GM19035 (cell line): ENCODE measurements around the gene ATG16L2.

ENCODE experiments used
- ATAC-seq: cut with Tn5 transposase; IDR thresholded peaks from one replicate; pipeline ENCODE4 v1.9.1; 2021; ENCODE audit not compliant: unreplicated experiment

The ATG16L2 gene

DNA sequence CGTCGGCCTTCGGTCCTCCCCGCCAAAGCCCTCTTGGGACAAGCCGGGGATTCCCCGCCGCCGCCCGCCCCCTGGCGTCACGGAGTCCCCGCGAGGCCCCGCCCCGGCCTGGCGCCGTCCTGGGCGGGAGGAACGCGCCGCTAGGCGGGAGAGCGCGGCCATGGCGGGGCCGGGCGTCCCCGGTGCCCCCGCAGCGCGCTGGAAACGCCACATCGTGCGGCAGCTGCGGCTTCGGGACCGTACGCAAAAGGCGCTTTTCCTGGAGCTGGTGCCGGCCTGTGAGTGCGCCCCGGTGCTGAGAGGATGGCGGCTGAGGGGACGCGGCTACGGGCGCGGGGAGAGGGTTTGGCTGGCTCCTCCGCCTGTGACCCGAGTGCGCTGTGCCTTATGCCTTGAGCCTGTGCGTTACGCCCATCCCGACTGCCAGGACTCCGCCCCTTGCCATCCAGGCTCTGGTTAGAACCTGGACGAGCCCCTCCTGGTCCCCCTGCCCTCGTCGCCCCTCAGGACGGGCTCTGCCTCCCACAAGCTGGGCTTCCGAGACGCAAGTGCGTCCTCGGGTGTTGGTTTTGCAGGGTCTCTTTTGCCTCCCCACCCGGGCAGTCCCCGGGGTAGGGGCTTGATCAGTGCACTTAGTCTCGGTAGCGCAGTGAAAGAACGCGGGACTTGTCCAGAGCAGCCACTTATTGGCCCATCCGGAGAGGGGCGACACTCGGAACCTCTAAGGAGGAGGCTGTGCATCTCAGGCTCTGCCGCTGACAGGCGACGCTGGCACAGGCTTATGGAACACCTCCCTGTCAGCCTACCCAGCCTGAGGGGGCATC, at the start of gene ATG16L2:
TSS of gene ATG16L2 (plus strand) at position 126 of the 824 bp plus-strand sequence. CDS start at position 161, 35 bp downstream.
- ATAC-seq: peak; percentile 59

GRCh38 chr11:72764503-72764902, 49.7 kb upstream of the ATG16L2 start:
- no peak for ATAC-seq

- ATAC-seq: no peak
Observed at GRCh38 chr11:72766152-72766902, 47.9 kb upstream of the ATG16L2 start.

- ATAC-seq: no peak
Observed at GRCh38 chr11:72767203-72768062, 46.8 kb upstream of the ATG16L2 start.

DNA sequence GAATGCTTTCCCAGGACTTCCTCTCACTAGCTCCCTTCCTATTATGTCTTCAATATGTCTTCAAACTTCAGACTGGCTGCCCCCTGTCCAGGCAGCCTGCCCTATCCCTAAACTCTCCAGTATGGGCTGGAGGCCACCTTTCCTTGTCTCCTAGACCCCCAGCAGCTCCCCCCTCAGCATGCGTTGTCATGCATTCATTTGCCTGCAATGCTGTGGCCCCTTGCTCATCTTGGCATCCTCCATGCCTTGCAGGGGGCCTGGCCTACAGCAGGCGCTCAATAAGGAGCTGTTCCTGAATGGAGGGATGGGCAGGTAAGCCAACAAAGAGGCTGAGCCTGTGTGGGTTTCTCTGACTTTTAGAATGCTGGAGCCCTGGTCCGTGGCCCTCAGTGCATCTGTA, 45.6 kb upstream of the ATG16L2 start:
- ATAC-seq: no peak

DNA sequence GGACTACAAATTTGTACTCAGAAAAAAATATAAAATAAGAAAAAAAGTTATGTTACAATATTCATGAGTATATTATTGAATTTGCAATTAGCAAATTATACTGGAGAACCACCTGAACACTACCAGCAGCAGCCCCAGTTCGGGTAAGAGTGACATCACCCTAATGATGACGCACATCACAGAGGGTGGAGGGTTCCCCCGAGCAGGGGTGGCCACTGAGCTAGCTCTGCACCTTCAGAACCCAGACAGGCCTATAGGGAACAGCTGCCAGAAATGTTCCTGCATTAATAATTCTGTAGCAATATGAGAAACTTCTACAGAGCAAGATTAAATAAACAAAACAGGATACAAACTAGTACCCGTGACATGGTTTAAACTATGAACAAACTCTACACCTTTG, 44.5 kb upstream of the ATG16L2 start:
- no peak for ATAC-seq

- no peak for ATAC-seq
Observed at GRCh38 chr11:72770799-72771198, 43.4 kb upstream of the ATG16L2 start.

GRCh38 chr11:72771507-72771906, 42.7 kb upstream of the ATG16L2 start:
- ATAC-seq: no peak

- ATAC-seq: no peak
Observed at GRCh38 chr11:72772059-72772458, 42.2 kb upstream of the ATG16L2 start.

GRCh38 chr11:72773291-72773690, 40.9 kb upstream of the ATG16L2 start:
- no peak for ATAC-seq

- ATAC-seq: no peak
Observed at GRCh38 chr11:72773696-72774095, 40.5 kb upstream of the ATG16L2 start.

DNA sequence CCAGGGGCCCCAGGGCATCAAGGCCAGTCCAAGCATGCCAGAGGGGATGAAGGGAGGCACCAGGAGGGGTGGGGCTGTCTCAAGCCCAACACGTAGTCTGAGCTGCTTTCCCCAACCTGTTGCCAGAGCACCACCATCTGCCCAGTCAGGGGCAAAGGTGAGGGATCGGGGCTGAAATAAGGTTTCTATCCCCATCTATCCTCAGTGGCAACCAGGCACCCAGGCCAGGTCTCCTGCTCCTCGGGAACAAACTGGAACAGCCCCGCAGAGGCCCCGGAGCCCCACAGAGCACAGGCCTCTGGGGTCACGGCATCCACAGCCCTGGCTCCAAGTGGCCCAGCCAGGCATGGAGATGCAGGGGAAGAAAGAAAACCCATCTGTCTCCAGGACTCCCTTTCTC, 39.7 kb upstream of the ATG16L2 start:
- no peak for ATAC-seq

- no peak for ATAC-seq
Observed at GRCh38 chr11:72775288-72776110, 38.7 kb upstream of the ATG16L2 start.

DNA sequence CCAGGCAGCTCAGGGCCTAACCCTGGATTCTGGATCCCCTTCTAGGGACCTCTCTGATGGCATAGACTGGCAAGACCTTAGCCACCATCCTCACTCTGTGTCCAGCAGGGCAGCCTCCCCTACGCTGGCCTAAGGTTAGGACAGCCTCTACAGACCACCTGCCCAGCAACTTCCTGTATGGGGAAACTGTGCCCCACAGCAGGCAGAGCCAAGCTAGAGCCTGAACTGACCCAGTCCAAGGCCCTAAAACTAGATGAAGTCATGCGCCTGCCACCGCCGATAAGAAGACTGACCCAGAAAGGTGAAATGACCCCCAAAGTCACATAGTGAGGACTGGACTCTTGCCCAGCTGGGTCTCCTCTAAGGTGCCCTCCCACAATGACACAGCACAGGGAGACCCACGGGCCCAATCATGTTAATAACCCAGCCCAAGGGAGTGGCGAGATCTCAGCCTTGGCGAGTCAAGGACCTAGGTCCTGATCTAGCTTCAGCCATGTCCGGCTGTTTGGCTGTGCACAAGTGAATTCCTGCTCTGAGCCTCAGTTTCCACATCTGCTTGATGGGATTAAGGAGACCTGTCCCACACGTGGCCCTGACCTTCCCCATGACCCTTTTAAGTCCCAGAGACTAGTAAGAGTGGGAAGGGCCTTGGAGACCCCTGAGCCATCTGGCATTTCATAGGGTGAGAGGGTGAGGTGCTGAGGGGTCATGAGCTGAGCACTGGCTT, 37.9 kb upstream of the ATG16L2 start:
- no peak for ATAC-seq

DNA sequence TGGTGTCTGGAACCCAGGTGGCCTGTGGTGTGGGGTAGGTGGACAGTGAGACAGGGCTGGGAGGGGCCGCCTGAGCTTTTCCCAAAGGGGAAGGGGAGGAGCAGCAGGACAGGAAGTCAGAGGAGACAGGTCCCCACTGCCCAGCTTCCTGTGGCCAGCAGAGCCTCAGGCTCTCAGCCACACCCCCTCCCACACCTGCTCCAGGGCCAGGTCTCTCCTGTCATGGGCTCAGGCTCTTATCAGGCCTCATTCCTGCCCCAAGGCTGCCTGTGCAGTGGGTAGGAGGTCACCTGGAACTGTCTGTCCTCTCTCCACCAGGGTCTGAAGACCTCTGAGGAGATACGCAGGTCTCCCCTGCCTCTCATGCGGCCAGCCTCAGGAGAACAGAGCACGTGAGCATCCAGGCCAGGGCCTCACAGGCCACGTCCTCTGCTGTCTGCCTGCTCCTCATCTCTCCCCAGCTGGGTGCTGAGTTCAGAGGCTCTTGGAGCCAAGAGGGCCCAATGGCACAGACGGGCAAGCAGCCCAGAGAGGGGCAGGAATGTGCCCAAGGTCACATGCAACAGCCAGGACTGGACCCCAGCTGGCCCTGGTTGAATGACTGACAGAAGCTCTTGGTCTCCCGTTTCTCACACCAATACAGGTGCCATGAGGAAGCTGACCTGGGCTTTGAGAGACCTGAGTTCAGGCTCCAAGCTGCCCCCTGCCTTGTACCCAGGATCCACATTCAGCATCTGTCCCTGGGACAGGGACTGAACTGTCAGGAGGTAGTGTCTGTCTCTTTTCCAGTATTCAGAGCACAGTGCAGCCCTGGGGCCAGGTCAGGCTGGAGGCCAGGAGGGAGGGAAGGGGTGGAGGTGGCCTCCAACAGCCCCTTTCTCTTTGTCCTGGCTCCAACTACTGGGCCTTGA, 37.1 kb upstream of the ATG16L2 start:
- no peak for ATAC-seq

DNA sequence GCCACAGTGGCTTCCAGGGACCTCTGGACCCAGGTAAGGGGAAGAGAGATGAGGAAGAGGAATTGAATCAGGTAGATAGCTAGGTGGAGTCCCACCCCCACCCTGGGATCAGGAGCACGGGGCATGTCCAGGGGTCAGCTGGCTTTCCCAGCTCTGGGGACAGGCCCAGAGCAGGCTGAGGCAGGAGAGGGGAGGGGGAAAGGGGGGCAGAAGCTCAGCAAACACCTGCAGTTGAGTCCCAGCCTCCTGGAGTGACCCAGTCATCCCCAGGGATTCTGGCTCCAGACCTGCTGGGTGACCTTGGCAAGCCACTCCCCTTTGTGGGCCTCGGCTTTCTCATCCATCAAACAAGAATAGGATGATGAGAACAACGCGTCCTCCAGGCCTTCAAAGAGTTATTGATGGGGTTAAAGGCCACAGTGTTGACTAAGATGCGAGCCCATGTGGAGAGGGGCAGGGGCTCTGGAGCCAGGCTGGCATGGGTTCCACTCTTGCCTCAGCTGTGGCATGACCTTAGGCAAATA, 36.4 kb upstream of the ATG16L2 start:
- ATAC-seq: no peak

DNA sequence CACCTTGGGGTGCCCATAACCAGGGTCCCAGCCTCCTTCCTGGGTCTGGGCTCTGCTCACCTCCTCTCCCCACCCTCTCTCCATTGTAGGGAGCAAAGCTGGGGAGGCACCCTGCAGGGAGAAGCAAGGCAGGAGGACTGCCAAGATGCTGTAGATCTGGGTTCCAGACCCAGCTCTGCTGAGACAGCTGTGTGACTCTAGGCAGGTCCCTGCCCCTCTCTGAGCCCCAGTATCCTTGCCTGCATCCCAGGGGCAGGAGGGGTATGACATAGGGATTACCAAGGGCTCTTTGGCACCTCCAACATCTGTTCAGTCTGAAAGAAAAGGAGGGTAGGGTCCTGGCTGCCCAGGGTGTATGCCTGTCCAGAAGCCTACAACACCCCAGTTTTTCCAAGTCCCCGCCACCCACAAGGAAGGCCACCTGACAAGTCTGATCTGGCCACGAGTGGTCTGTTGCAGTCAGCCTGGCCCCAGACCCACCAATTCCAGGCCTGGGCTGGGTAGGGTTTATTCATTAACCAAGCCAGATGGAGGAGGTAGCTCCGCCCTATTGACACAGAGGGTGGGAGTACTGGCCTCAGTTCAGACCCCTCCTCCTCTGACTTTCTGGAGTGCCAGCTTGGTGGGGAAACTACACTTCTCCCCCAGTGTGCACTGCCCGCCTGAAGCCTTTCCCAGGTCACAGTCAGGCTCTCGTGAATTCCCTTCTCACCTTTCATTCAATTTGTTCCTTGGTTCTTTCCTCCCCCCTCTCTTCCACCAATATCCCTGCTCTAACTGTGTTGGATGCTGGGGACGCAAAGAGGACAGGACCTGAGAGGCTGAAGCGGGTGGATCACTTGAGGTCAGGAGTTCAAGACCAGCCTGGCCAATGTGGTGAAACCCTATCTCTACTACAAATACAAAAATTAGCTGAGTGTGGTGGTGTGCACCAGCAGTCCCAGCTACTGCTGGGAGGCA, 35.4 kb upstream of the ATG16L2 start:
- no peak for ATAC-seq
